Activated CD4-positive, alpha-beta T cell treated with anti-CD3 and anti-CD28 coated beads, Interleukin-2, amount 10 ng/mL, durations not matched to agents 24 days and 14 days (primary cell): ENCODE results near the gene TUBA3D. TPM values are rescaled to one million over a fixed set of nuclear protein-coding genes. Genes with fewer than 3 reads are reported as not detected.
"Not testable (repeated sequence)": the region's sequence is repeated elsewhere in the genome, so short reads cannot be mapped to it uniquely, and the experiment has no call there.

Experiments used
- DNase-seq: peaks from one replicate; pipeline ENCODE4 v3.0.0; 2022
- H3K27ac Mint-ChIP-seq: one replicate; pipeline ENCODE4 v1.8.0; 2022; ENCODE audit warnings: mild to moderate bottlenecking, mixed read lengths
- H3K27me3 Mint-ChIP-seq: one replicate; pipeline ENCODE4 v1.8.0; 2022; ENCODE audit warnings: mixed read lengths
- H3K36me3 Mint-ChIP-seq: one replicate; pipeline ENCODE4 v1.8.0; 2022; ENCODE audit warnings: low read depth, mild to moderate bottlenecking, mixed read lengths
- H3K4me1 Mint-ChIP-seq: one replicate; pipeline ENCODE4 v1.8.0; 2021; ENCODE audit warnings: mixed read lengths
- H3K4me3 Mint-ChIP-seq: one replicate; pipeline ENCODE4 v1.8.0; 2022; ENCODE audit warnings: mild to moderate bottlenecking, moderate library complexity, mixed read lengths
- H3K9me3 Mint-ChIP-seq: one replicate; pipeline ENCODE4 v1.8.0; 2021; ENCODE audit warnings: mixed read lengths
- intact Hi-C: fragments of 100-400 bp; cut with micrococcal nuclease; formaldehyde crosslinking; loops from one replicate; pipeline ENCODE4 v1.15.1; 2023
- total RNA-seq: library from RNA; stranded (reverse); gene quantifications from 2 replicates; pipeline ENCODE4 v1.2.3, GENCODE V29; 2022

TUBA3D gene
- total RNA-seq, 1 donor from 2014 or later: not detected

DNA sequence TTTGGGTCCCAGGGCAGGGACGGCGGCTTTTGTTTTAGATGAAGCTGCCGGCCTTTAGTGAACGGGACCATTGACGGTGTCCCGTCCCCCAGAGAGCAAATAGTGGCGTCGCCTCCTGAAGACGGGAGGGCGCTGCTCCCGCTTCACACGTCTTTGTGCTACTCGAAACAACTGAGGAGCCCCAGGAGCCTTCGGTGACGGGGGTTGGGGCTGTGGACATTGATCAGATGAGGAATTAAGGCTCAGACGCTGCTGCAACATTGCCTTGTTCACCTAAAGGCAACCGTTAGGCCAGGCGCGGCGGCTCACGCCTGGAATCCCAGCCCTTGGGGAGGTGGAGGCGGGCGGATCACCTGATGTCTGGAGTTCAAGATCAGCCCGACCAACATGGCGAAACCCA, 444 bp downstream of the TUBA3D start:
- intact Hi-C loops, H3K4me1 Mint-ChIP-seq, DNase-seq, H3K4me3 Mint-ChIP-seq, H3K27ac Mint-ChIP-seq, H3K9me3 Mint-ChIP-seq, H3K27me3 Mint-ChIP-seq: not testable (repeated sequence)
- H3K36me3 Mint-ChIP-seq: peaks cover 12% of the 10 kb centered on the region

DNA sequence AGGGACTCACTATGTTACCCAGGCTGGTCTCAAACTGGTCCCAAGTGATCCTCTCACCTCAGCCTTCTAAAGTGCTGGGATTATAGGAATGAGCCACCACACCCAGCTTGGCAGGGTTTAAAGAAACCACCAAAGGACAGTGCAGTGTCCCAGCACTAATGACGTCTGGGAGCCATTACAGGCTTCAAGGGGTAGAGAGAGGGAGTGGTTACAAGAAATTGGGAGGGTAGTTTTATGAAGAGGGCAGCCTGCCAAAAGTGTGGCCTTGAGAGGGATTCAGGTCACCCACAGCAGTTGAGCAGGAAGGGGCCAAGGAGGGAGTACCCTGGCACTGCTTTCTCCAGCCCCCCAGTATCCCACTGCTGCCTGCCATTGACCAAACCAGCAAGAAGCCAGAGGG, 1.3 kb downstream of the TUBA3D start:
- H3K27me3 Mint-ChIP-seq, DNase-seq, intact Hi-C loops, H3K9me3 Mint-ChIP-seq, H3K4me1 Mint-ChIP-seq, H3K27ac Mint-ChIP-seq, H3K4me3 Mint-ChIP-seq: not testable (repeated sequence)
- peaks cover 10% of the 10 kb centered on the region for H3K36me3 Mint-ChIP-seq

DNA sequence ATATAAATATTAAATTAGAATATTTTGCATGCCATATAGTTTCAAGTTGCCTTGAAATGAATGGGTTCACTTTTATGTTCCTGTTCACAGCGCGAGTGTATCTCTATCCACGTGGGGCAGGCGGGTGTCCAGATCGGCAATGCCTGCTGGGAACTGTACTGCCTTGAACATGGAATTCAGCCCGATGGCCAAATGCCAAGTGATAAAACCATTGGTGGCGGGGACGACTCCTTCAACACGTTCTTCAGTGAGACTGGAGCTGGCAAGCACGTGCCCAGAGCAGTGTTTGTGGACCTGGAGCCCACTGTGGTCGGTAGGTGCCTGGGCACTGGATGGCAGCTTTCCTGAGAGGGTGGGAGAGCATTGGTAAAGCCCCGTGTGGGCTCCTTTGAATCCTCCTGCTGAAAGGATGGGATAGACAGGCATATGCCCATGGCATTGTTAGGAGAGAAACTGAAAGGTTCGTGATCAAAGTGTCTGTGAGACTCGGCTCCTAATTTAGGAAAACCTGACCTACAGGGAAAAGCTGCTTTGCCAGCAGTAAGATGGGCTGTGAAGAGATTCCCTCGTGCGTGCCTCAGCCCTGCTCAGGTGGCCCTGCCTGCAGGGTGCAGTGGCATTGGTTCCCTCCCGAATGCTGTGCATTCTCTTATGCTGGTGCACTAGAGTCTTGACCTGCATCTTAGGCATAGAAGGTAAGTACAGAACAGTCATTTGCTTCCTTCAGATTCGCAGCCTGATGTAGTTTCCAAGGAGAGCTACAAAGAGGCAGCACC, 2.3 kb downstream of the TUBA3D start:
- H3K4me1 Mint-ChIP-seq, H3K27me3 Mint-ChIP-seq, H3K4me3 Mint-ChIP-seq, DNase-seq, intact Hi-C loops, H3K9me3 Mint-ChIP-seq, H3K27ac Mint-ChIP-seq: not testable (repeated sequence)
- H3K36me3 Mint-ChIP-seq: peaks cover 13% of the 10 kb centered on the region

DNA sequence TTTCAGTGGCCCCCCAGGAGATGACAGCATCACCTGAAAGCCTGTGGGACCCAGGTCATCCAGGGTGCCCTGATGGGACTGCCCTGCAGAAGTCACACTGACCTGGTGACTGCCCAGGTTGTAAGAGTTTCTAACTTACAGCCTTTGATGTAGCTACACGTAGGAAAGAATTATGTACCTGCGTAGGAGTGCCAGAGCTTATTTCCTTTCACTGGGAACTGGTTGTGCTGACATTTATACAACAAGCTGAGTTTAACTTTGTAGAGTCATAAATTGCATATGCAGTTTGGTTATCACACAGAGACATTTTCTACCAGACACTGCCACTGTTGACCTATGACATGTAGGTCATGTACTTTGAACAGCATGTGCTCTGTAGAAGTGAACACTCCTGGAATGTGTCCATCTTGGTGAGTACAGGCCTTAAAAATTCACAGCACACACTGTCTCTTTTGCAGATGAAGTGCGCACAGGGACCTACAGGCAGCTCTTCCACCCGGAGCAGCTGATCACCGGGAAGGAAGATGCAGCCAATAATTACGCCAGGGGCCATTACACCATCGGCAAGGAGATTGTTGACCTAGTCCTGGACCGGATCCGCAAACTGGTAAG, 3.0 kb downstream of the TUBA3D start:
- H3K27ac Mint-ChIP-seq, H3K27me3 Mint-ChIP-seq, DNase-seq, H3K4me1 Mint-ChIP-seq, H3K9me3 Mint-ChIP-seq, H3K4me3 Mint-ChIP-seq, intact Hi-C loops: not testable (repeated sequence)
- peaks cover 15% of the 10 kb centered on the region for H3K36me3 Mint-ChIP-seq

DNA sequence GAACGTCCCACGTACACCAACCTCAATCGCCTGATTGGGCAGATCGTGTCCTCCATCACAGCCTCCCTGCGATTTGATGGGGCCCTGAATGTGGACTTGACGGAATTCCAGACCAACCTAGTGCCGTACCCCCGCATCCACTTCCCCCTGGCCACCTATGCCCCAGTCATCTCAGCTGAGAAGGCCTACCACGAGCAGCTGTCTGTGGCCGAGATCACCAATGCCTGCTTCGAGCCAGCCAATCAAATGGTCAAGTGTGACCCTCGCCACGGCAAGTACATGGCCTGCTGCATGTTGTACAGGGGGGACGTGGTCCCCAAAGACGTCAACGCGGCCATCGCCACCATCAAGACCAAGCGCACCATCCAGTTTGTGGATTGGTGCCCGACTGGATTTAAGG, 4.4 kb downstream of the TUBA3D start:
- H3K36me3 Mint-ChIP-seq: peaks cover 15% of the 10 kb centered on the region
- H3K4me3 Mint-ChIP-seq, H3K4me1 Mint-ChIP-seq, H3K9me3 Mint-ChIP-seq, DNase-seq, intact Hi-C loops, H3K27me3 Mint-ChIP-seq, H3K27ac Mint-ChIP-seq: not testable (repeated sequence)

DNA sequence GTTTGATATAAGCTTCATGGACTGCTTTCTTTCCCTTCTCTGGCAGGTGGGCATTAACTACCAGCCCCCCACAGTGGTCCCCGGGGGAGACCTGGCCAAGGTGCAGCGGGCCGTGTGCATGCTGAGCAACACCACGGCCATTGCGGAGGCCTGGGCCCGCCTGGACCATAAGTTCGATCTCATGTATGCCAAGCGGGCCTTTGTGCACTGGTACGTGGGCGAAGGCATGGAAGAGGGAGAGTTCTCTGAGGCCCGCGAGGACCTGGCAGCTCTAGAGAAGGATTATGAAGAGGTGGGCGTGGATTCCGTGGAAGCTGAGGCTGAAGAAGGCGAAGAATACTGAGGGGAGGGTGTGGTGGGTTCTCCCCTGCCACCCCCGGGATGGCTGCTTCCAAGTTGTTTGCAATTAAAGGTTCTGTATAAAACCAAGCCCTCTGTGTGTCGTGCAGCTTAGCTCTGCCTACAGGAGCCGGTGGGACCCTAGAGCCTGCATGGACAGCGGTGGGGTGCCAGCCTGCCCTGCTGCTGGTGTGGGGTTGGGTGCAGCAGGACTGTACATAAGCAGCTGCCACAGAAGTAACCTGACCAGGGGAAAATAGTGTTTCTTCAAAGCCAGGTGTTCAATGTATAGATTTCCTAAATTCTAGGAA, 6.7 kb downstream of the TUBA3D start:
- DNase-seq, H3K4me3 Mint-ChIP-seq, H3K36me3 Mint-ChIP-seq, H3K4me1 Mint-ChIP-seq, H3K9me3 Mint-ChIP-seq, H3K27ac Mint-ChIP-seq, intact Hi-C loops, H3K27me3 Mint-ChIP-seq: not testable (repeated sequence)

DNA sequence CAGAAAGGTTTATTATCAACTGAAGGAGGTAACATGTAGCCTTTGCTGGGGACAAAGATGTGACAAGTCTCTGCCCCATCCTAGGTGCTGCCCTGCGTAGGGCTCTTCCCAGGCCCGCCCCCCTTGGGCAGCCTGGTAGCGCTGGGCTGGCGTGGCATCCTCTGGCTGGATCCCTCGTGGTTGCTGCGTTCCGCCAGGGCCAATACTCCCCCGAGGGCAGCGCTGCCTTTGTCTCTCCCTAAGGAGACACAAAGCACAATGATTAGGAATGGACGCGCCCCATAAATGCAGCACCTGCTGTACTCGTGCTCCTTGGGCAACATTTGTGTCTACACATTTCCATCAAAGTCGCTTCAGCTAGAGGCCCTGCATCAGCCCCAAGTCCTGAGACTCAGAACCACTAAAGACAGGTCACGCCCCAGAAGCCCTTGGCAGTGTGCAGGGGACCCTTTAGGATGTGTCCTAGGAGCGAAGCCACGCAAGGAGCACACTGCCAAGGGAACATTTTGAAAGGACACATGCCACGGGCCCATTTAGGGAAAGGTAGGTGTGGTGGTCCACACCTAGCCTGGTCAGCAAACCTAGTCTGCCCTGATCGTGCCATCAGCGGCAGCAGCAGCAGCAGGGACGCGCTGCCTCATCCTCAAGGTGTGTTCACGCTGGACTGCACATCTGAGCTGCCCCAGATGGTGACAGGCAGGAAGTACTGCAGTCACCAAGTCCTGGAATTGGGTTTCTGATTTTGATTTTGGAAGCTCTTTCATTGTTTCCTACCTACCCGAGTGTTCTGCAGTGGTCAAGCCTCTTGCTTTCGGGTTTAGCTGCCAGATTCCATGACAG, 8.3 kb downstream of the TUBA3D start:
- intact Hi-C loops, H3K27me3 Mint-ChIP-seq, DNase-seq, H3K27ac Mint-ChIP-seq, H3K9me3 Mint-ChIP-seq, H3K4me3 Mint-ChIP-seq: not testable (repeated sequence)
- Mint-ChIP-seq H3K4me1 (peaks cover 14% of the 10 kb centered on the region), H3K36me3 (peaks cover 19% of the 10 kb centered on the region)

DNA sequence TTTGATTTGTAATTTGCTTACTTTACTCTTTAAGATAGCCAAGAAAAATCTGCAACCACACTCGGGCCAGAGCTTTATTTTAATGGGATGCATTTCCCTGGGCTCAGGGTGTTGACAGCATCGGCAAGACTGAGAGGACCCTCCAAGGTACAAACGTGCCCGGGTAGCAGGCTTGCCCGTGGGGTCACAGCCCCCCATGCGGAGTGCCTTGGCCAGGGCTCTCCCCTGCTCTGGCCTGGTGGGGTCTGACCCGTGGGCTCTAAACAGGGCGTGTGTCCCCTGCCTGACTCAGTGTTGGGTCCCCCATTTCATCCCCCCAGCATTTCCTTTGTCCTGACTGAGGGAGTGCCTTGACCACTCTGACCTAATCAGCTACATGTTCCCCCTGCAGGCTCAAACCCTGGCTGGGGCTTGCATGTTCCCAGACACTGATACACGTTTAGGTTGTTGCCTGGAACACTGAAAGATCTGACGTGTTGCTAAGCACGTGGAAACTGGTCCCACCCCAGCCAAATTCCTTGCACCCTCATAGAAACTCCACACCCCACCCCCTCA, 9.1 kb downstream of the TUBA3D start:
- H3K36me3 Mint-ChIP-seq: peaks cover 19% of the 10 kb centered on the region
- H3K9me3 Mint-ChIP-seq, intact Hi-C loops, H3K4me3 Mint-ChIP-seq, H3K27me3 Mint-ChIP-seq, DNase-seq, H3K27ac Mint-ChIP-seq: not testable (repeated sequence)
- peaks cover 17% of the 10 kb centered on the region for H3K4me1 Mint-ChIP-seq

DNA sequence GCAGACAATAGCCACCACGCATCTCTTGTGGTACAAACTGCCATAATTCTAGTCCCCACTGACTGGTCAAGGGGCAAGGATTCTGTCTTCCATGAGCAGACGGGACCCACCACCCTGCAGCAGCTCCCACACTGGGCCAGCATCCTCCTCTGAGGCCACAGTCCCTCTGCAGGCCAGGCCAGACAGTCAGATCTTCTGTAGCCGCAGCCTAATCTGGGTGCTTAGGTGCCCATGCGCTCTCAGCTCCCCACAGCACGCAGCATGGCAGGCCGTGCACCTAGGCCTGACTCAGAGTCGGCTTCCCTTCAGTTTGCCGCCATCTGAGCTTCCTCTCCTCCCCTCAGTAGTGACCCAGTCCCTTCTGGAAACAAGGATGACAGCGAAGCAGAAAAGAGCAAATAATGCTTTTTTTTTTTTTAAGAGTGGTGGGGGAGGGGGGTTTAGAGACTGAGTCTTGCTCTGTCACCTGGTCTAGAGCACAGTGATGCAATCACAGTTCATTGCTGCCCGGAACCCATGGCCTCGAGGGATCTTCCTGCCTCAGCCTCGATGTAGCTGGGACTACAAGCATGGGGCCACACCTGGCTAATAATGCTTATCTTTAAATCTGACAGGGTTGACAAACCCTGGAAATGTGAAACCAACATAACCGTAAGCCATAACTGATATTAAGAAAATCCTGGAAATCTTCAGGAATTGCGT, 10.4 kb downstream of the TUBA3D start:
- H3K4me3 Mint-ChIP-seq, intact Hi-C loops, H3K9me3 Mint-ChIP-seq, H3K27me3 Mint-ChIP-seq, DNase-seq, H3K27ac Mint-ChIP-seq: not testable (repeated sequence)
- H3K4me1 Mint-ChIP-seq: peaks cover 23% of the 10 kb centered on the region
- H3K36me3 Mint-ChIP-seq: peaks cover 26% of the 10 kb centered on the region

DNA sequence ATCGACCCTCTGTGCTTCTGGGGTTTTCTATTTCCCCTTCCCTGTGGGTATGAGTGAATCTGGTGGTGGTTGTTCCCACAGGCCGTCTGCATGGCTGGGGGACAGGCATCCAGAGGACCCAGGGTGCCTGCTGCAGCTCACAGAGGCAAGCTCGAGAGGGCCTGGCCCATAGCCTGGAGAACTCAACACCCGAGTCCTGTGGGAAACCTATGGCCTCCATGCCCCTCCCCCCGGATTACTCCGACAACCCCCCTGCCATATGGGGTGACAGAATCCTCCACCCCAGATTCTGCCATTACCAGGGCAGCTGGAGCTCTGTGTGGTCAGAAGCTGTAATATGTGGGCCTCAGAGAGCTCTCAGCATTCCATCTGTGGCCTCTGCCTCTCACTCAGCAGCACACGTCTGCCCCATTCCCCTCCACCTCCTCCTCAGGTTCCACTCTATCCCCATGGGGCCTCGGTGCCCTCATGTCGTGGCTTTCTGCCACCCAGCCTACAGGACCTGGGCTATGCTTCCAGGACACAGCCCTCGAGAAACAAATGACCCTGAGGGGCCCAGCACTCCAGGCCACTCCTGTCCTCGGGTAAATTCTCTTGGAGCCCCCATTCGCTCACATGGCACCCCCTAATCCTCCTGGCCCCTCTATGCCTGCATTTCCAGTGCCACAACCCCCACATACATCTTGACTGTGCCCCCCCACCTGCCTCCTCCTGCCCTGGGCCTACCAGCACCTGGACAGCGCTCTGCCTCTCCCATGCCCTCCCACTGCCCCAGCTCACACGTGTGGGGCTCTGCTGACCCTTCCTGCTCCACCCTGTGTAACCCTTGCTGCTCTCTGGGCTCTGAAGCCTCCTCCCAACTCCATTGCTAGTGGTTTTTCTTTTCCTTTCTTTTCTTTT, 12.6 kb downstream of the TUBA3D start:
- Mint-ChIP-seq H3K27me3 (no peaks in the 10 kb centered on the region), H3K4me1 (peaks cover 20% of the 10 kb centered on the region), H3K27ac (peak overlapping the region; percentile 25), H3K9me3 (no peaks in the 10 kb centered on the region), H3K4me3 (no peak overlapping the region), H3K36me3 (peaks cover 27% of the 10 kb centered on the region)
- intact Hi-C loops: no loop called here
- DNase-seq: no peak

DNA sequence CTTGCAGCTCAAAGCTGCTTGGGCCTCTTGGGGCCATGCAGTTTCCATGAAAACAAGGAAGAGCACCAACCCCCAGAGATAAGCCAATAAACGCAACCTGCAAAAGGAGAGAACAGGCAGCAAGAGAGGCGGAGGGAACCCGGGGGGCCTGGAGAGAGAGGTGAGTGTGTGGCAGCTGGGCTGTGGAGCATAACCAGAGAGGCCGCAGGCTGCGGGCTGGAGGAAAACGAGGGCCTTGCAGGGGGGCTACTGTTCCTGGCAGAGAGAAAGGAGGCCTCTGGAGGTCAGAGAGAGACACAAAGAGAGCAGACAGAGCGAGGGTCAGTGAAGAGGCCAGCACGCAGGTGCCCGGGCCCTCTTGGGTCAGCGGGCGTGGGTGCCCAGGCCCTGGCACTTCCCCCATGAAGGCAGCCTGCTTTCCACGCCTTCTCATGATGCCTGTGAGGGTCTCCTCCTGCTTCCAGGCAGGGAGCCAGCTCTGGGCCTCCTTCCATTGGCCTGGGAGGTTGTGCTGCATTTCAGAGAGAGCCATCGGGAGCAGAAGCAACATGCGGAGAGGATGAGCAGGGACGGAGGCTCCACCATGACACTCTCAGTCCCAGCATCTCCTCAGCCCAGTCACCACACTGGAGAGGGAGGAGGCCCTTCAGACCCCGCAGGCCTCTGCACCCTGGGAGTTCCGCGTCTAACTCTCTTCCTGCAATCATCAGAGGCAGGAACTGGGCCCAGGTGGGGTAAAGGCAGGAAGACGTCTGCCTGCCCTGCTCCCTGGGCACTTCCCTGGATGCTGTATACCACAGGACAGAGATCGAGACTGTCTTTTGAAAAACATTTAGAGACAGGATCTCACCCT, 14.9 kb downstream of the TUBA3D start:
- peaks cover 26% of the 10 kb centered on the region for H3K36me3 Mint-ChIP-seq

More for the DNA sequence above, 14.9 kb downstream of the TUBA3D start:
- H3K27me3 Mint-ChIP-seq, H3K9me3 Mint-ChIP-seq: not testable (repeated sequence)
- H3K27ac Mint-ChIP-seq: peak overlapping the region; percentile 91
- intact Hi-C loops: loop anchor here (5.0 kb wide), 1 partner anchor 1309 kb away; the partner anchor contains the start of genes MZT2B and SMPD4
- H3K4me1 Mint-ChIP-seq: peaks cover 29% of the 10 kb centered on the region
- H3K4me3 Mint-ChIP-seq: peak overlapping the region; percentile 92
- DNase-seq: peak; percentile 82
